Lower lobe of right lung (tissue), 2 donors: Measurements from ENCODE around the gene NELFB. TPM values are rescaled to one million over a fixed set of nuclear protein-coding genes. Genes with fewer than 3 reads are reported as not detected.
"Not testable (repeated sequence)": the region's sequence is repeated elsewhere in the genome, so short reads cannot be mapped to it uniquely, and the experiment has no call there.

Experiments used
- ATAC-seq, 2 donors: fragments of 200-7000 bp; cut with Tn5 transposase; one replicate each; pipeline ENCODE4 v1.9.1; 2020 to 2022; ENCODE audit warnings: mild to moderate bottlenecking in 2 of 2, moderate library complexity in 2 of 2
- DNase-seq: peaks from one replicate; pipeline ENCODE4 v3.0.0-alpha.2; 2020
- H3K27ac ChIP-seq: fragments of 200-600 bp; one replicate; pipeline ENCODE4 v1.8.0; 2022
- H3K27me3 ChIP-seq: fragments of 200-600 bp; one replicate; pipeline ENCODE4 v1.8.0; 2022; ENCODE audit warnings: low read depth
- H3K36me3 ChIP-seq: fragments of 200-600 bp; one replicate; pipeline ENCODE4 v1.8.0; 2022; ENCODE audit warnings: mild to moderate bottlenecking
- H3K4me1 ChIP-seq: fragments of 200-600 bp; one replicate; pipeline ENCODE4 v1.8.0; 2022
- H3K4me3 ChIP-seq: fragments of 200-600 bp; one replicate; pipeline ENCODE4 v1.8.0; 2022; ENCODE audit warnings: mild to moderate bottlenecking
- H3K9me3 ChIP-seq: fragments of 200-600 bp; one replicate; pipeline ENCODE4 v1.8.0; 2022
- intact Hi-C: fragments of 100-400 bp; cut with DNase I; formaldehyde crosslinking; loops from one replicate; pipeline ENCODE4 v1.11.0; 2022
- total RNA-seq: library from RNA; stranded (reverse); fragmentation: NEBNext Ultra II Directional; extraction: Animal tissue kit (Norgen Biotek cat#: 25700); gene quantifications from one replicate; pipeline ENCODE4 v1.2.1, GENCODE V29; 2021
- TF ChIP-seq, protein P1 (sequence below): fragments of 200-600 bp; IDR thresholded peaks from one replicate; pipeline ENCODE4 v1.8.0; 2022; ENCODE audit warnings: antibody characterized with exemption, mild to moderate bottlenecking
- donor health status: DM: no; HTN: yes; CAD: no; lungs with severe emphysema.

Gene NELFB
- total RNA-seq, 1 donor from 2014 or later, result 44.7 TPM

DNA sequence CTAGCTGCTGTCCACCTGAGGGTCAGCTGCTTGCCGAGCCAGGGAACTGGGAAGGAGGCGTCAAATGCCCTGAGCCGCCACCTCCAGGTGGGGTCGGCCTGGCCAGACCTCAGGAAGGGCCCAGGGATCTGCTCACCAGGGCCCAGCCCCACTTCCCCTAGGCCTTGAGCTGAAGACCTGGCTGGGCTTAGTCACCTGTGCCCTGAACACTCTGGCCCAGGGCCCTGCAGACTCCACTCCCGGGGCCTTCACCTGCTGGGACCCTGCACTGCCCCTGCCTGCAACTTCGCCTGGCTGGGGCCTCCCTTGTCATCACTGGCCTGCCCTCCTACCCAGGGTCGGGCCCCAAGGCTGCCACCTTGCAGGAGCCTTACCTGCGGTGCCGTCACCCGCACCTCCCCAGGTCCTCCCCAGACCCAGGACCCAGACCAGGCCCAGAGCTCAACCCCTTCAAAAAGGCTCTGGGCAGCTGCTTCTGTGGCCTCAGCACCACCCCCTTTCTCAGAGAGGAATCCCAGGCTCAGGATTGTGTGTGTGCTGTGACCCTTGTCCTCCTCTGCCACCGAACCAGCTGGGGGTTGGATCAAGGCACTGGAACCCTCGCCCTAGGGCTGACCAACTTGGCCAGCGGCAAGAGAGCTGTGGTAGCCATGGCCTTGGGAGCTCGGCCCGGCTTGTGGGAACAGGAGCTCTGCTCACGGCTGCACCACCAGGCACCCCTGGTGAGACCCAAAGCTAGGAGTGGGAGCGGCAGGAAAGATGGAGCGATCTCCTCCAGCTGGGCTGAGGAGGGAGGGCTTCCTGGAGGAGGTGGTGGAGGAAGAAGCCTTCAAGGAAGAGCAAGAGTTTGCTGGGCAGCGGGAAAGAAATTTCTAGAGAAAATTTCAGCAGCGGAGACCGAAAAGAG is 1.2 kb upstream of the NELFB start:
- H3K4me3 ChIP-seq, result peak overlapping the region; percentile 100
- H3K27ac ChIP-seq, result peak overlapping the region; percentile 76
- H3K36me3 ChIP-seq, result peaks cover 21% of the 10 kb centered on the region
- DNase-seq (no peak), ATAC-seq (peak in 1 of 2 donors; percentile 1)
- H3K4me1 ChIP-seq, result peaks cover 23% of the 10 kb centered on the region
- intact Hi-C loops, result no loop called here
- no peaks in the 10 kb centered on the region for H3K9me3 ChIP-seq
- TF ChIP-seq, protein P1, sequence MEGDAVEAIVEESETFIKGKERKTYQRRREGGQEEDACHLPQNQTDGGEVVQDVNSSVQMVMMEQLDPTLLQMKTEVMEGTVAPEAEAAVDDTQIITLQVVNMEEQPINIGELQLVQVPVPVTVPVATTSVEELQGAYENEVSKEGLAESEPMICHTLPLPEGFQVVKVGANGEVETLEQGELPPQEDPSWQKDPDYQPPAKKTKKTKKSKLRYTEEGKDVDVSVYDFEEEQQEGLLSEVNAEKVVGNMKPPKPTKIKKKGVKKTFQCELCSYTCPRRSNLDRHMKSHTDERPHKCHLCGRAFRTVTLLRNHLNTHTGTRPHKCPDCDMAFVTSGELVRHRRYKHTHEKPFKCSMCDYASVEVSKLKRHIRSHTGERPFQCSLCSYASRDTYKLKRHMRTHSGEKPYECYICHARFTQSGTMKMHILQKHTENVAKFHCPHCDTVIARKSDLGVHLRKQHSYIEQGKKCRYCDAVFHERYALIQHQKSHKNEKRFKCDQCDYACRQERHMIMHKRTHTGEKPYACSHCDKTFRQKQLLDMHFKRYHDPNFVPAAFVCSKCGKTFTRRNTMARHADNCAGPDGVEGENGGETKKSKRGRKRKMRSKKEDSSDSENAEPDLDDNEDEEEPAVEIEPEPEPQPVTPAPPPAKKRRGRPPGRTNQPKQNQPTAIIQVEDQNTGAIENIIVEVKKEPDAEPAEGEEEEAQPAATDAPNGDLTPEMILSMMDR, result no peak
- H3K27me3 ChIP-seq, result no peaks in the 10 kb centered on the region

DNA sequence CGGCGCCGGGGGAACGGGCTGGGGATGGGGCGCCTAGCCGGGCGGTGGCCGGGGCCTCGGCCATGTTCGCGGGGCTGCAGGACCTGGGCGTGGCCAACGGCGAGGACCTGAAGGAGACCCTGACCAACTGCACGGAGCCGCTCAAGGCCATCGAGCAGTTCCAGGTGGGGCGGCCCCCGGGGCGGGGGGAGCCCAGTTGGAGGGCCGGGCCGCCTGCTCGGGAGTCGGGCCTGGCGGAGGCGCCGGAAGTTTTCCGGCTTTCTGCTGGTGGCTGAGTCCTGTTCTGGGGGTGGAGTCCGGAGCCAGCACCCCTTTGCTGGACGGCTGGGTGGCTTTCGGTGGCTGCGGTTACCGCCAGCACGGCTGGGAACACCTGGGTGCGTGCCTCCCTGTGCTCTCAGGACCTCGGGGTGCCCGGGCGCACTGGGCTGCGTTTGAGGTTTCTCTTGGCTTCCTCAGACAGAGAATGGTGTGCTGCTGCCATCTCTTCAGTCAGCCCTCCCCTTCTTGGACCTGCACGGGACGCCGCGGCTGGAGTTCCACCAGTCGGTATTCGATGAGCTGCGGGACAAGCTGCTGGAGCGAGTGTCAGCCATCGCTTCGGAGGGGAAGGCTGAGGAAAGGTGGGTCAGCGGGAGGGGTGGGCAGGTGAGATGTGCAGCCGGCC is 454 bp downstream of the NELFB start:
- Histone ChIP-seq H3K9me3 (no peaks in the 10 kb centered on the region), H3K27ac (peak overlapping the region; percentile 83), H3K4me3 (peak overlapping the region; percentile 100), H3K27me3 (no peaks in the 10 kb centered on the region), H3K36me3 (peaks cover 30% of the 10 kb centered on the region), H3K4me1 (peaks cover 23% of the 10 kb centered on the region)
- DNase-seq, result peak; percentile 79
- intact Hi-C loops, result no loop called here
- TF ChIP-seq, protein P1, result no peak
- ATAC-seq, result peak; percentile 41 to 58

DNA sequence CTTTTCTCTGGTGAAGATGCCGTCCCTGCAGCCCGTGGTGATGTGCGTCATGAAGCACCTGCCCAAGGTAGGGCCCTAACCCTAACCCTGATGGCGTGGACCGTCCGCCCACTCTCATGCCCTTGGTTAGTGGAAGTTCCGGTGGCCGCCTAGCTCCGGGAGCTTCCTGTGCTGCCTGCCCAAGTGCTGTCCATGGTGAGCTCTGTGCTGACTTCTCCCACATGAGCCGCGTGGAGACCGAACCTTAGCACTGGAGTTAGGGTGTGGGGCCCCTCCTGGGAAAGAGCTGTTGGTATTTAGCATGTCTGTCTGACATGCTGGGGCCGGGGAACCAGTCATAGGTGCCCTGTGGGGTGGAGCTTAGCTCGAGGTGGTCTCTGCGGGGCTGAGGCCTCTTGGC is 1.2 kb downstream of the NELFB start:
- Histone ChIP-seq H3K27me3 (no peaks in the 10 kb centered on the region), H3K4me1 (peaks cover 23% of the 10 kb centered on the region), H3K9me3 (no peaks in the 10 kb centered on the region), H3K27ac (no peak overlapping the region), H3K4me3 (peak overlapping the region; percentile 100), H3K36me3 (peaks cover 30% of the 10 kb centered on the region)
- intact Hi-C loops, result no loop called here
- ATAC-seq, result no peak
- no peak for DNase-seq
- TF ChIP-seq, protein P1, result no peak

DNA sequence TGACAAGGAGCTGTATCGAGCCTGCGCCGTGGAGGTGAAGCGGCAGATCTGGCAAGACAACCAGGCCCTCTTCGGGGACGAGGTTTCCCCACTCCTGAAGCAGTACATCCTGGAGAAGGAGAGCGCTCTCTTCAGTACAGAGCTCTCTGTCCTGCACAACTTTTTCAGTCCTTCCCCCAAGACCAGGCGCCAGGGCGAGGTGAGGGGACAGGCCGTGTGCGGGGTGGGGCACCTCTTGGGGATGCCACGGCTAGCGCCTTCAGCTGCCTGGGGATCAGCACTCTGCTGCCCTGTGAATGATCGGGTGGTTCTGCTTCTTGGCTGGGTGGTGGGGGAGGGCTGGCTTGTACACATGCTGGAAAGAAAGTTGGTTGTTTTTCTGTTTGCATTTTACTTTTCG is 1.7 kb downstream of the NELFB start:
- TF ChIP-seq, protein P1, result no peak
- Histone ChIP-seq H3K36me3 (peaks cover 30% of the 10 kb centered on the region), H3K27ac (no peak overlapping the region), H3K27me3 (no peaks in the 10 kb centered on the region), H3K9me3 (no peaks in the 10 kb centered on the region), H3K4me3 (peak overlapping the region; percentile 100), H3K4me1 (peaks cover 23% of the 10 kb centered on the region)
- intact Hi-C loops, result no loop called here
- no peak for ATAC-seq
- DNase-seq, result no peak

DNA sequence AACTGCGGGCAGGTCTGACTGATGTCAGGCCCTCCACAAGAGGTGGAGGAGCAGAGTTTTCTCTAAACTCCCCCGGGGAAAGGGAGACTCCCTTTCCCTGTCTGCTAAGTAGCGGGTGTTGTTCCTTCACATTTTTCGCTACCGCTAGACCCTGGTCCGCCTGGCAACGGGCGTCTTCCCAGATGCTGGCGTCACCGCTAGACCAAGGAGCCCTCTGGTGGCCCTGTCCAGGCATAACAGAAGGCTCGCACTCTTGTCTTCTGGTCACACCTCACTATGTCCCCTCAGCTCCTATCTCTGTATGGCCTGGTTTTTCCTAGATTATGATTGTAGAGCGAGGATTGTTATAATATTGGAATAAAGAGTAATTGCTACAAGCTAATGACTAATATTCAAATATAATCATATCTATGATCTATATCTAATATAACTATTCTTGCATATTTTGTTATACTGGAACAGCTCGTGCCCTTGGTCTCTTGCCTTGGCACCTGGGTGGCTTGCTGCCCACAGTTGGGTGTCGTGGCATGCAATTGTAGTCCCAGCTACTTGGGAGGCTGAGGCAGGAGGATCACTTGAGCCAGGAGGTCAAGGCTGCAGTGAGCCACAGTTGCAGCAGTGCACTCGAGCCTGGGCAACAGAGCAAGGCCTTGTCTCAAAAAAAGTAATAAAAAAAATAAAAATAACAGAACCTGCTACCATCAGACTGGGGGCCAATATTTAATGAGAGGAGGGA is 7.2 kb downstream of the NELFB start:
- H3K4me3 ChIP-seq, H3K27ac ChIP-seq, H3K4me1 ChIP-seq, DNase-seq, H3K9me3 ChIP-seq, H3K27me3 ChIP-seq, ATAC-seq, intact Hi-C loops: not testable (repeated sequence)
- TF ChIP-seq, protein P1, result peak; percentile 57
- peaks cover 61% of the 10 kb centered on the region for H3K36me3 ChIP-seq
